GM19468 (cell line): ENCODE results near the gene HFM1.
"Not testable (repeated sequence)": the region's sequence is repeated elsewhere in the genome, so short reads cannot be mapped to it uniquely, and the experiment has no call there.

Experiments
- ATAC-seq: cut with Tn5 transposase; IDR thresholded peaks from one replicate; pipeline ENCODE4 v1.9.1; 2021; ENCODE audit warnings: mild to moderate bottlenecking, moderate library complexity, moderate number of reproducible peaks; ENCODE audit not compliant: unreplicated experiment; ENCODE audit errors: extremely low read depth

HFM1 gene

DNA sequence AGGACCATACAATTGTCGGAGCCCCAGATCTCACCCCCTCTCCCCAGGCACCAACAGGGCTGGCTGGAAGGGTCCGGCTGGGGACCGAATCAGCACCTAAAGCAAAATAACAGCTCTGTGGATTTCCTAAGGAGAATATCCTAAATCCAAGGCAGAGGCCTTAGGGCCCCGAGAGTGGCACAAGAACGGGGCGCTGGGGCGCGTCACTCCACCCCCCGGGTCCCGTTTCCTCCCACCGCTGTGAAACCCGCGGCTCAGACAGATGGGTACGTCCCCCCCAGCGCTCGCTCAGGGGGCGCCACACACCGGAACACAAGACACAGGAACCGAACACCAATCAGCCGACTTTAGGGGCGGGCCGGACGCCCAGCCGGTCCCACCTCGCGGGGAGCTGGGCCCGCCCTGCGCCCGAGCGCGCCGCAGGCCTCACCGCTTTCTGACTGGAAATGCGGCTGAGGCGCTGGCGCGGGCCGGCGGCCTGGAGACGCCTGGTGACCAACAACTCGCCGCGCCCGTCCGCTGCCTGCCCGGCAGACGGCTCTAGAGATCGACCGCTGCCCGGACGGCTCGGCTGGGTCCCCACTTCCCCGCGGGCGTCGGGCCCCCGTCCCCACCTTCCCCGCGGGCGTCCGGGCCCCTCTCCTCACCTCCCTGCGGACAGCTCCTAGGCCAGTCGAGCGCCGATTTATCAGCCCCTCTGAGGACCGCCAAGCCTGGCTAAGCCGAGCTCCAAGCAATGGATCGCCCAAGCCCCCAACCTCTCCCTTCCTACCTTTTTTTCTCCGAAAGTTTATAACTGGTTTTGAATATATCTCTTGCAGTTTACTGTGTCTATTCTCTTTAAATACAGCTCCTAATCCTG, at the start of gene HFM1:
TSS of gene HFM1 (minus strand) at position 687 of the 862 bp plus-strand sequence. CDS start 3,755 bp downstream, outside the sequence.
- peak; percentile 84 for ATAC-seq

DNA sequence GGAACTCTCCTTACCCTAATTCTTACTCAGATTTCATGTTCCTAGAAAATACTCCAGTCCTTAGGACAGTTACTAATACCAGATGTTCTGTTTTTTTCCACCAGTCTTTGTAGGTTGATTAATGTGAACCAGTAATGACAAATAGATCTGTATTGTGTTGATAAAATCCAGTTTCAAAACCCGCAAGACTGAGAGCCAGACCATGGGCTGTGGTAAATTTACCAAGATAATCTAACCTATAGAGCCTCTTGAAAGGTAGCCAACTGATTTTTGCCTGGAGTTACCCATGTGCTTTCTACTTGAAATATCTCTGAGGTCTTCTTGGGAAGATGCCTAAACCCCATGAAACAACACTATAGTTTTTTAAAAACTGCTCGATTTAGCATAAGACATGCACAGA, 49.5 kb upstream of the HFM1 start:
- ATAC-seq, result no peak

DNA sequence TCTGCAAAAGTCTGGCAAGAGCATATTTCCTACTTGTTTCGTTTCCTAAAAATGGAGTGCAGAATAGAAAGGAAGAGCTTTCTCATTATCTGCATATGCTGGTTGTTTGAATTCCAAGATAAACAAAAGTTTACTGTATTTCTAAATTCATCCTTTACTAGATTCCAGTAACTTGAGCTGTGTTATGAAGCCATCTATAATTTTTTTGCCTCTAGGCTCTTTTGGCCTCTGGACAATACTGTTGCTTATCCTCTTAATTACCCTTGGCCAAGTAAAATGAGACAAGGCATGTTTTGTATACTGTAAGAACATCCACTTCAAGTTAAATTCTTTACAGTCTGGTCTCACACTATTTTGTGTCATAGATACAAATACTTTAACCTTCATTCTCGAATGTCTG, 45.6 kb upstream of the HFM1 start:
- ATAC-seq, result no peak

DNA sequence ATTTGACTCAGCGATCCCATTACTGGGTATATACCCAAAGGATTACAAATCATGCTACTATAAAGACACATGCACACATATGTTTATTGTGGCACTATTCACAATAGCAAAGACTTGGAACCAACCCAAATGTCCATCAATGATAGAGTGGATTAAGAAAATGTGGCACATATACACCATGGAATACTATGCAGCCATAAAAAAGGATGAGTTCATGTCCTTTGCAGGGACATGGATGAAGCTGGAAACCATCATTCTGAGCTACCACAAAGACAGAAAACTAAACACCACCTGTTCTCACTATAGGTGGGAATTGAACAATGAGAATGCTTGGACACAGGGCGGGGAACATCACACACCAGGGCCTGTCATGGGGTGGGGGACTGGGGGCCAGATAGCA, 43.1 kb upstream of the HFM1 start:
- ATAC-seq, result not testable (repeated sequence)

GRCh38 chr1:91441980-91442379, 37.3 kb upstream of the HFM1 start:
- ATAC-seq, result not testable (repeated sequence)

GRCh38 chr1:91440847-91441246, 36.2 kb upstream of the HFM1 start:
- no peak for ATAC-seq

GRCh38 chr1:91439016-91439415, 34.4 kb upstream of the HFM1 start:
- no peak for ATAC-seq

- ATAC-seq, result no peak
Observed at GRCh38 chr1:91428182-91428798, 23.7 kb upstream of the HFM1 start.

- ATAC-seq, result no peak
Observed at GRCh38 chr1:91427741-91428140, 23.1 kb upstream of the HFM1 start.

GRCh38 chr1:91422523-91422922, 17.9 kb upstream of the HFM1 start:
- ATAC-seq, result not testable (repeated sequence)

- no peak for ATAC-seq
Observed at GRCh38 chr1:91412371-91412770, 7.7 kb upstream of the HFM1 start.

GRCh38 chr1:91406773-91407389, 2.2 kb upstream of the HFM1 start:
- ATAC-seq, result no peak

- no peak for ATAC-seq
Observed at GRCh38 chr1:91402023-91402422, 2.6 kb downstream of the HFM1 start.

DNA sequence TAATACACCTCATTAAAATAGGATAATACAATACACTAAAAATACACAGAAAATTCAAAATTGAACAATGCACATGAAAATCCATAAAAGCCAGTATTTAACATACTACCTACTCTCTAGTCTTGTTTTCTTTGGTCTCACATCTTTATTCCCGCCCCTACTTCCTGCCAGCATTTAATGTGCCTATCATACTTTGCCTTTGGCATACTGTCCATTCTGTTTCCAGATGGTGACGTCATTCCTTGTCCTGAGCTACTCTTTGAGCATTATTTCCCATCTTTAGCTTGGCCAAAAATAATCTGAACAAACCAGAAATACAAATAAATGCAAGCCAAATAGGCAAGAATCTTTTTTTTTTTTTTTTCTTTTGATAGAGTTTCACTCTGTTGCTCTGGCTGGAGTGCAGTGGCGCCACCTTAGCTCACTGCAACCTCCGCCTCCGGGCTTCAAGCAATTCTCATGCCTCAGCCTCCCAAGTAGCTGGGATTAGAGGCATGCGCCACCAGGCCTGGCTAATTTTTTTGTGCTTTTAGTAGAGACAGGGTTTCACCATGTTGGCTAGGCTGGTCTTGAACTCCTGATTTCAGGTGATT, 4.4 kb downstream of the HFM1 start:
- no peak for ATAC-seq

GRCh38 chr1:91398291-91398690, 6.3 kb downstream of the HFM1 start:
- no peak for ATAC-seq

DNA sequence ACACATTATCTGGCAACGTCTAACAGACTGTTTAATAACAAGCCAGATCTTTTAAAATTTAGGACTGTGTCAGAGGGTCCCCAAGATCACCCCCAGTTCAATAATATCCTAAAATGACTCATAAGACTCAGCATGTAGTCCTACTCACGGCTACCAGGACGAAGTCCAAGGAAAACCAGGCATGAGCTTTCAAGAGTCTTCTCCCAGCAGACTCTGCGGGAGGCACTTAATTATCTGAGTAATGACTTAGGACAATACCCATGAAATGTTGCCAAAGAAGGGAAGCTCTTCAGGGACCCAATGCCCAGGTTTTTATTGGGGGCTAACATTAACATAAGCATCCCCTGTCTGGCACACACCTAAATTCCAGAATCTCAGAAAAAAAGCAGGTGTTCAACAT, 7.0 kb downstream of the HFM1 start:
- ATAC-seq, result no peak

- ATAC-seq, result no peak
Observed at GRCh38 chr1:91393042-91393441, 11.6 kb downstream of the HFM1 start.

DNA sequence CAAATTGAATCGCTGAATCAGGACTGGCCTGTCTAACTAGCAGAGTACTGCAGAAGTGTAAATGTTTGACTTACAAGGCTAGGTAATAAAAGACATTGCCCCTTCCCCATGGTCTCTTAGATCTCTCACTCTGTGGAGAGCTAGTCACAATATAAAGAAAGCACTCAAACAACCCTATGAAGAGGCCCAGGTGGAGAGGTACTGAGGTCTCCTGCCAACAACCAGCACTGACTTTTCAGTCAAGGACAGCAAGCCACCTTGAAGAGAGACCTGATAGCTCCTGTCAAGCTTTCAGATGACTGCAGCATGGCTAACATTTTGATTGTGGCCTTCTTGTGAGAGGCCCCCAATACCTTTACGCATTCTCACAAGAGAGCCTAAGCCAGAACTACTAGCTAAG, 18.5 kb downstream of the HFM1 start:
- ATAC-seq, result no peak

- ATAC-seq, result no peak
Observed at GRCh38 chr1:91383456-91383855, 21.2 kb downstream of the HFM1 start.

DNA sequence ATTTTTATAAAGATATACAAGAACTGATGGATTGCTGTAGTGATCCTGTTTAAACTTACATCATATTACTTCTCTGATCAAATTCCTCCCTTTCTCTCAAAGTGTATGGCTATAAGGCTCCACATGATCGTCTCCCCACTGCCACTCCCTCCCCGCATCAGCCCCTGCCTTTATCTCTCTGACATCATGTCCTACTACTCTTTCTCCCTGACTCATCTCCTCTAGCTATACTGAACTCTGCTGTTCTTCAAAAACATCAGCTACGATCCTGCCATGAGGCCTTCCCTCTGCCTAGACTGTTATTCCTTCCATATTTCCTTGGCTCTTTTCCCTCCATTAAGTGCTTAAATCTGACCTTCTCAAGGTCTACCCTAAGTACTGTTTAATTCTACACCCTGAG, 22.8 kb downstream of the HFM1 start:
- no peak for ATAC-seq

DNA sequence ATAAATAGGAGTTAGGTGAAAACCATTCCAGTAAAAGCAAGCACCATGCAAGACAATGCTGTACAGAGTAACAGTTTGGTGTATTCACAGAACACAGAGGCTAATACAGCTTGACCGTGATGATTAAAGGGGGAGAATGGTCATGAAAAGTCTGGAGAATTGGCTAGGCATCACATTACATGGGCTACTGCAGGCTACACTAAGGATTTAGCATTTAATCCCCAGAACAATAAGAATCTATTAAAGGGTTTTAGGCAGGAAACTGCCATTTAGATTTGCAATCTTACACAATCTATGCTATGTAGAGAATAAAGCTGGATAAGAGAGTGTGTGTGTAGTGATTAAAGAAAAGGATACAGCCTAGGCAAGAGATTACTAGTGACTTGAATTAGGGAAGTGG, 30.6 kb downstream of the HFM1 start:
- ATAC-seq, result no peak
